Stimulated activated CD4-positive, alpha-beta T cell treated with anti-CD3 and anti-CD28 coated beads, Interleukin-15, amount 100 ng/mL, for 24 hours (primary cell): ENCODE data around the gene MORN5.

Source experiments
- DNase-seq: peaks from one replicate; pipeline ENCODE4 v3.0.0-alpha.2; 2020

Gene MORN5

GRCh38 chr9:122125158-122125508, 34.6 kb upstream of the MORN5 start:
- DNase-seq = peak; percentile 85

DNA sequence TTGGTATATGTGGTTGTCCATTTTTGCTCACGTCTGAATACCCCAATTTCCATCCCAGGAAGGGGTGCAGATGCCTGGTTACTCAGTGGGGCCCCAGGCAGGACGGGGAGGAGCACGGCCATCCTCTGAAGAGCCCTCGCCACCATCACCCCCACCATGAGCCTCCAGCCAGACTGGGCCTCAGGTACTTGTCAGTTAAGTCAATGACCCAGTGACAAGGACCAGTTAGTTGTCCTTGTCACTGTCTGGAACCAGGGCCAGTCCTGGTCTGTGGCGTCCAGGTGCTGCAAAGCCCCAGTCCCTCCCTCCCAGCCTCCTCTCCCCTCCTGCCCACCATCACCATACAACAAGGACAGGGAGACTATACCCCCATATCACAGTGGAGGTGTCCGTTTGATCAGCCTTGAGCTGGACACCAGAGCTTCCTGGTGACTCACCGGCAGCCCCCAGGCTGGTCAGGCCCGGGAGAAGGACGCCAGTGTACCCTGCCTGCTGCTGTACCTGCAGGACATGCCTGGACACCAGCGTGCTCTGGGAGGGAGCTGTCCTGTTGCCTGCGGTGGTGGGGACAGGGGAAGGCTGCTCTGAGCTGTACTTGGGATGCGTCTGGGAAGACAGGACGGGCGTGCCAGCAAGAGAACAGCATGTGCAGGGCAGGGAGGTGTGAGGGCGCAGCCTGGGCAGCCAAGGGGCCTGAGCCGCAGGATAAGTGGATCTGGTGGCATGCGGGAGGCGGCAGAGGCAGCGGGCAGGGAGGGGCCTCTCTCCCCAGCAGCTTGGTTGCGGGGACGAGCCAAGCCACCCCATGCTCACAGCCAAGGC, 34.0 kb upstream of the MORN5 start:
- DNase-seq = no peak

DNA sequence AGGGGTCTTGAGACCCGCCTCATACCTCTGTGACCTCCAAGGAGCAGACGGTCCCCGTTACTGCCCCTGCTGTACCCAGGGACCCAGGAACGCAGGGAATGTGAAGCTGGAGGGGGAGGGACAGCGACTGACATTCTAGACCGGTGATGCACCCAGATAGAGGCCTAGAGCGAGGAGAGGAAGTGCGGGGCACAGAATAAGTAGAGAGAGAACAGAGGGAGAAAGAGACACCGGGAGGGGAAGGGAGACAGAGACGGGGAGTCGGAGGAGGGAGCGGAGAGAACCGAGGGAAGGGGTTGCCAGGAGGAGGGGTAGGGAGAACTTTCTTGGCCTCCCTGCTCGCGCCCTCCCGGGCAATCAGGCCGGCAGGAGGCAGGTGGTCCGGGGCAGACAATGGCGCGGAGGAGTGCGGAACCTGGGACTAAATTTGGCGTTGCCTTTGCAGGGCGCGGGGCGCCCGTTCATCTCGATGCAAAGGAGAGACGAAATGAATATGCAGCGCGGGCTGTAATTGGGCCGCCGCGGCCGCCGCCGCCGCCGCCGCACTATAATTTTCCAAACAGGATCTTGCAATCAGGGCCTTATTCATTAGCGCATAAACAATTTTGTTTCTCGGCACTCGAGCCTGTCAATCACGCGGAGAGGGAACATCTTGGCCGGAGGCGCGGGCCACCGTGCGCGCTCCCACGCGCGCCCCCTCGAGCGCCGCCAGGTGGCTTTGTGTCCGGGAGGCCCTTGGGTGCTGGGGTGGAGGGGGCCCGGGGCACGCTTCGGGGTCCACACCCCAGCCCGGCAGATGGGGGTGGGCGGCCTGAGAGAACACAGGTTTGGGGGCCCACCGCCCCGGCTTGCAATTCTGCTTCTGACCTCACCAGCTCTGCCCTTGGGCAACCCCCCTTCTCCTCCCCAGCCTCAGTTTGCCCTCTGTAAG, 33.1 kb upstream of the MORN5 start:
- peak; percentile 24 for DNase-seq

DNA sequence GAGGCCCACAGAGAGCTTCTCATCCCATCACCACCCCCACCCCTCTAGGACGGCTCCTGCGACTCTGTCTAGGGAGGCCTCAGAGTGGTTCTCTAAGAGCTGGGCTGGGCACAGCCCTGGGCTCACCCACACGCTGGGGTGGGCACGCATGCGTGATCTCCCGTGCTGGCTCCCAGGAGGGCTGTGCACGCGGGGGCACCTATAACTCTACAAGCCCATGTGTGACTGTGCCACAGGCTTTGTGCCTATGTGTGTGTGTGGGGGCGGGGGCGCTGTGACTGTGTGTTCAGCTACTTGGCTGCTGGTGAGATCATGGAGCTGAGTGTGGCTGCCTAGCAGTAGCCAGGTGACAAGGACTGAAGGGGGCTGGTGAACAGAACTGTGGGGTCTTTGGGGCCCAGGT, 32.3 kb upstream of the MORN5 start:
- no peak for DNase-seq

DNA sequence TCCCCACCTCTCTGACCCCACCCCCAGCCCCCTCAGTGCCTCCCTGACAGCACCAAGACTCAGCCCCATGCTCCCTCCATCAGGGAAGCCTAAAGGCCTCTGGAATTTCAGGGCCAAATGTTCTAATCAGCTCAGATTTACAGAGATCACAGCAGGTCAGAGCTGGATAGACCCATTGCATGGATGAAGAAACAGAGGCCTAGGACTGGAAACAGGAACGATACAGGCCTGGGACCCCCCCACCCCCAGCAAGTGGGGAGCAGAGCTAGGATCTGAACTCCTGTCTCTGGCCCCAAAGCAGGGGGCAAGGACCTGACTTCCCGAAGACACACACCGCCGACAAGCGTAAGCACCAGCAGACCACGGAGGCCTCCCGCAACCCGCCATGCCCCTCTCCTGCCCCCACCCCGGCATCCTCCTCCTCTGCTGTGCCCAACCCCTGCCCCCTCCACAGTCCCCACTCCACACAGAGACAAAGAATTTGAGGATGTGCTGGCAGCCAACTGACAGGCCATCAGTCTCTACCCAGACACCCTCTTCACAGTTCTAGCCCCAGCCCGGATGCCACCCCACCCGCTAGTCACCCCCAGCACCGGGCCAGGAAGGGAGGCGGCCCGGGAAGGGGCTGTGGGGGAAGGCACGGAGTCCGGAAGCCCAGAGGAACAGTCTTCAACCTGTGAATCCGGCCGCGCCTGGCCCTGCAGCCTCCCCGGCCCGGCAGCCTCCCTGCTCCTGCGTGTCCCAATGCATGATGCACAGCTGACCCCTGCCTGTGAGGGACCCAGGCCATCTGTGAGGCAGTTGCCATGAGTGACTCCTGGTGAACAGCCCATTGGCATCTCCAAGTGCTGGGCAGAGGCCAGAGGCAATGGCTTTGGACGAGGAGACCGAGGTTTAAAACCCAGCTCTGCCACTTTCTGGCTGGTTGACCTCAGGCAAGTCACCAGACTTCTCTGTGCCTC, 31.4 kb upstream of the MORN5 start:
- DNase-seq = no peak

DNA sequence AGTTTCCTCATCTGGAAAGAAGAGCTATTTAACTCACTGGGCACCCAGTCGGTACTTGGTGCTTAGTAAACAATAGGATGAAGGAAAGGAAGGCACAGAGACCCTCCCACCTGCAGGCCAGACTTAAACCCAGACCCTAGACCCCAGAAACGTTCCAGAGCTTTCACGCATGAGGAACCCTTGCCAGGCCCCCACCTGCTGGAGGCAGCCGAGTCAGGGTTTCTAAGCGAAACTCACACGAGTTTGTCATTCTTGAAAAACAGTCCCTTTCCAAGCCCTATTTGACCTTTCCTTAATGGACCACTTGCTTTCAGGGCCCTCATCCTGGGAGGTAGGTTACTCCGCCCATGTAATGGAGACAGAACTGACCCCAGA, 30.8 kb upstream of the MORN5 start:
- no peak for DNase-seq

GRCh38 chr9:122129969-122130368, 29.7 kb upstream of the MORN5 start:
- no peak for DNase-seq

GRCh38 chr9:122130837-122131236, 28.9 kb upstream of the MORN5 start:
- DNase-seq = no peak

GRCh38 chr9:122131401-122132001, 28.2 kb upstream of the MORN5 start:
- DNase-seq = no peak

DNA sequence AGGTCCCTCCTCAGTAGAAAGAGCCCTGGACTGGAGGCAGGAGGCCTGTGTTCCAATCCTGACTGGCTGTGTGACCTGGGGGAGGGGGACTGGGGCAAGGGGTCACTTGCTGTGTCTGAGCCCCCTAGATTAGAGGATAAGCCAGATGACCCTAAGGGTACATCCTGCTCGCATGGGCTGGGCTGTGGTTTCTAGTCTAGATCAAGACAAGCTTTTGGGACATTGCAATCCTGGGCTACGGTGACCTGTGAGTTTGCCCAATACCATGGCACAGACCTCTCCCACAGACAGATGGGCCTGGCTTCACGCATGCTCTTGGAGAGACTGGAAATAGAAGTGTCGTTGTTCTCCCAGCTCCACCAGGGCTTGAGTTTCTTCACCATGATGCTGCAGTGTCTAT, 27.2 kb upstream of the MORN5 start:
- no peak for DNase-seq

GRCh38 chr9:122133263-122133983, 26.3 kb upstream of the MORN5 start:
- no peak for DNase-seq

GRCh38 chr9:122133984-122134535, 25.6 kb upstream of the MORN5 start:
- no peak for DNase-seq

DNA sequence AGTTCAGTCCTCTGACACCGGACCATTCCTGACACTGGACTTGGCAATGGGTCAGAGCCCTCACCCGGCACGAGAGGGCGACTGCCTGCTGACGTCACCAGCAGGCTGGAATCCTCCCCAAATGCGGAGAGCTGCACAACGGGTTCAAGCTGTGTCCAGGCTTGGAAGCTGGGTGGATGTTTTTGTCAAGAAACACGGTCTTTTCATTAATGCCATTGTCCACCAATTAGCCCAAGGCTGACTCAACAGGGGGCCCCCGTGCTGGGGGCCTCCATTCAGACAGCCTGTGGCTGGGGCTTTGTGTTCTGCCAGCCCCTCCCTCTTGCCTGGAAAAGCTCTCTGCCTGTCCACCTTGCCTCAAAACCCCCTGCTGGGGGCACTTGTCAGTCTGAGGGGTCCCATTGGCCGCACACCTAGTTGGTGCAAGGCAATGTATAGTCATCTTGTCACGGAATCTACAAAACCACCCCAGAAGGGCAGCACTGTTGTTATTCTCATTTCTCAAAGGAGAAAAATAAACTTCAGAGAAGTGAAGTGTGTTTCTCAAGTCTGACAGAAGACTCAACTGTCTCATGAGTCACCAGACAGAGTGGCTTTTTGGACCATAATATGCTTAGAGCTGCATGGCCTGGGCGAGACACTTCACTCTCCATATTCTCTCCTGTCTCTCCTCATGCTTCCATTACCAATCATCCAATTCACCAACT, 24.7 kb upstream of the MORN5 start:
- DNase-seq = no peak

DNA sequence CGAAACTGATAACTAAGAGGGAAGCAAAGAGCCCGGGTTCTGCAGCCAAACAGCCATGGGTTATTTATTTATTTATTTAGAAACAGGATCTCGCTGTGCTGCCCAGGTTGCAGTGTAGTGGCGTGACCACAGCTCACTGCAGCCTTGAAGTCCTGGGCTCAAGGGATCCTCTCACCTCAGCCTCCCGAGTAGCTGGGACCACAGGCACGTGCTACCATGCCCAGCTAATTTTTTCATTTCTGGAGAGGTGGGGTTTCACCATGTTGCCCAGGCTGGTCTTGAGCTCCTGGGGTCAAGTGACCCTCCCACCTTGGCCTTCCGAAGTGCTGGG, 24.2 kb upstream of the MORN5 start:
- no peak for DNase-seq

GRCh38 chr9:122138560-122139268, 21.0 kb upstream of the MORN5 start:
- no peak for DNase-seq

DNA sequence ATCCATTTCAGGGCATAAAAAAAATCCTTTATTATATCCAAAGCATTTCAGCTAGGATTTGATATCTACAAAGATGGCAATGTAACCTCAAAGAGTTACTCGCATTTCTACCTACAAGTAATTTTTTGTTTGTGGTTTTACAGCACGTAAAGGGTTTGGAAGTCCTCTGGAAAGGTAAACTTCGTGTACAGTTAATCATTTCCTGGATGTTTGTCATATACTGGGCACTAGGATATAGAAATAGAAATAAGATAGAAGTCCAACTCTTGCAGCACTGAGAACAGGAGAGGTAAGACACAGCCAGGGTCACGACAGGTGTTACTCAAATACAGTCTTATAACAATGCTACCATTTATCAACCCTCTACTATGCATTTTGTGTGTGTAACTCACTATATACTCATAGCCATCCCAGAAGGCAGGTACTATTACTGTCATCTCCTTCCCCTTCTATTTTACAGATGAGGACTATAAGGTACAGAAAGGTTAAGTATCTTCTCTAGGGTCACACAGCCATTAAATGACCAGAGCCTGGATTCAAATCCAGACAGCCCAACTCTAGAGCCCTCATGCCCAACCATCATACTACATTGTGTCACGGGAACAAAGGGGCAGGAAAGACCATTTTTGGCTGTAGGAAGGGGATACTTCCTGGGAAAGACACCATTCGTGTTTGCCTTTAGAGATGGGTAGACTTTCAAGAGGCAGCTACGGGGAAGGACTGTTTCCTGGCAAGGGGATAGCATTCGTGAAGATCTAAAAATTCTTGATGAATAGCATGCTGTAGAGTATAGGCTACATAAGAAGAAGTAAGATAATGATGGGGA, 19.1 kb upstream of the MORN5 start:
- no peak for DNase-seq

DNA sequence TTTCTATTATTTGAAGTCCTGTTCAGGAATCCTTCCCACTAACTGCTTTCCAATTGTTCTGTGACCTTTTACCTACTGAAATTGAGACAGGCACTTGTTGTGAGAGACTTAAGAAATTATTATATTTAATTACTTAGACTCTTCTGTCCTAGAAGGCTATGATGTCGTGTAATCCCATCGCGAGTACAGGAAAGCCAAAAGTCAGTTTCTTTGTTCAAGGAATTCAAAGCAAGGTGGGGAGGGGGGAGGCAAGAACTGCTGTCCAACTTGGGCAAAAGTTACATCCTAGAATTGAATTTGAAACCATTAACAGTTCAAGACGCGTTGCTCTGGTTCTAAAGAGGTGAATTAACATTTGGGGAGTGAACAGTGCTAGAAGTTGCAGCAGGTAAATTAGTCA, 18.0 kb upstream of the MORN5 start:
- DNase-seq = no peak

- no peak for DNase-seq
These were observed 16.4 kb upstream of the MORN5 start for GRCh38 chr9:122143296-122143695.

- no peak for DNase-seq
These were observed 15.8 kb upstream of the MORN5 start for GRCh38 chr9:122143876-122144405.
